ENCODE measurements around the gene CA10. TPM values are rescaled to one million over a fixed set of nuclear protein-coding genes. Genes with fewer than 3 reads are reported as not detected.

Gene CA10
- total RNA-seq, 6 experiments from 2014 or later: not detected

DNA sequence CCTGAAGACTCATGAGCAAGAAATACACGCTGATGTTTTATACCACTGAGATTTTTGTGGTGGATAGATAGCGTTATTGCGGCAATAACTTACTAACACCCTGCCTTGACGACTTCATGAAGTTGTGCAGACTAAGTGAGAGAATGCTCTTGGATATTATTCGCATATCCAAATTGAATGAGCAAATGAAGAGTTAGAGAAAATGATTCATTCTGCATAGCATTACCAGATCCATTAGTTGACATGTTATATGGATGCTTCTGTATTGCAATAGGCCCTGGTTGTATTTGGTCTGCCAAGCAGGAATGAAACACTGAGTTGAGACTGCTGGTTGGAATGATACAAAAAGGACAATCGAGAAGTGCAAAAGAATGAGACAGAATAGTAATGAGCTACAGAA lies 247.3 kb downstream of the CA10 start:
- no peaks in the 10 kb centered on the region for H3K36me3 ChIP-seq
- no peaks in the 10 kb centered on the region for H3K27me3 ChIP-seq
- intact Hi-C loops (cut with DNase I): no loop called here
- H3K4me3 ChIP-seq: no peak overlapping the region
- H3K27ac ChIP-seq: no peak overlapping the region
- no peaks in the 10 kb centered on the region for H3K9me3 ChIP-seq
- DNase-seq: no peak
- TF ChIP-seq CTCF (IDR thresholded peaks at IDR 0.05): no peak
- TF ChIP-seq POLR2A (IDR thresholded peaks at IDR 0.05): no peak
- no peaks in the 10 kb centered on the region for H3K4me1 ChIP-seq
- 68% methylated on average over 6 of the region's 6 CpGs for WGBS (ENCODE audit: insufficient coverage, low coverage, low lambda C conversion rate, missing lambda C conversion rate)
- ATAC-seq: no peak

DNA sequence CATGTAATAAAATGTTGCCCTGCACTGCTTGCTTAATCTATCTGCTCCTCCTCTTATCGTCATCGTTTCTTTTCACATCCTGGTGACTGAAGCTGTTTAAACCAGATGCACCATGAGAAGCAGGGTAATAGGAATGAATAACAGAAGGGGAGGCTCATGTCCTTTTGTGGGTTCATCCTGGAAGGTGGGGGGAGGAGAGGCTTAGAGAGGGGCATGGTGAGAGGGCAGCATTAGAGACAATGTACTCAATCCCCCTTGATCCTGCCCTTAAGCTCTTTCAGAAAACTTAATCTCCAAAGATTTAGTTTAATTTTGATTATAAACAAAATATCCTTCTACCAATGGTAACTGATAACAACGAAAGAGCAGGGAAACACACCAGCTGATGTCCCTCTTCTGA lies 248.5 kb downstream of the CA10 start:
- Histone ChIP-seq H3K27ac (no peak overlapping the region), H3K9me3 (no peaks in the 10 kb centered on the region), H3K4me3 (no peak overlapping the region), H3K36me3 (no peaks in the 10 kb centered on the region), H3K4me1 (no peaks in the 10 kb centered on the region), H3K27me3 (no peaks in the 10 kb centered on the region)
- ATAC-seq (no peak), DNase-seq (no peak)
- WGBS (ENCODE audit: insufficient coverage, low coverage, low lambda C conversion rate, missing lambda C conversion rate): 26% methylated on average over 3 of the region's 3 CpGs
- intact Hi-C loops (cut with DNase I): no loop called here
- no peak for TF ChIP-seq POLR2A (IDR thresholded peaks at IDR 0.05)
- no peak for TF ChIP-seq CTCF (IDR thresholded peaks at IDR 0.05)

DNA sequence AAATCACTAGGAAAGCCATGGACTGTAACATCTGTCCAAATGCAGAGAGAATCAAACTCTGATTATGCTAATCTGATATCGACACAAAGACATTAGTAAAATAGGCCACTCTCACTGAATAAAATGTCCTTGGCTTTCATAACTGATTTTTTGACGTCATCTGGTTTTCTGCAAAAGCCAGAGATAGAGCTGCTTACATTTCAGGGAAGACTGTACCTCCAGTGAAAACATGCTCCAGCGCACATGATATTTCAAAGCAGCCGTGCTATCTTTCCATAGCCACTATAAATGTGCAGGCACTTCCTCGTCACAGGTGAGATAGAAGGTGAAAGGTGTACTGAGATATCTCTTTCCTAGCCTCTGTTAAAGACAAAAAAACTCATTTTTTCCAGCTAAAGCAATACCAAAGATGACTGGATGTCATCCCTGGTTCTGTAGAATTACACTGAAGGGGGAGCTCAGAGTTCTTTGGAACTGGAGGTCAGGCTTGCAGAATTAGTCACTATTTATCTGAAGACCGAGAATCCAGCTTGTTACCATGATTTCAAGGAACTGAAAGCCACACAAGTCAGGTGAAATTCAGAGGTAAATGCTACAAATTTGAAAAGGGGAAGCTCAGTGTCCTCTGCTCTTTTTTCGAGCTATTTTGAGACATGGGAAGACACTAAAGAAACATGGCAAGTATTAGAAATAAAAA lies 249.5 kb downstream of the CA10 start:
- Histone ChIP-seq H3K4me3 (no peak overlapping the region), H3K4me1 (no peaks in the 10 kb centered on the region), H3K27ac (no peak overlapping the region), H3K9me3 (no peaks in the 10 kb centered on the region), H3K27me3 (no peaks in the 10 kb centered on the region), H3K36me3 (no peaks in the 10 kb centered on the region)
- intact Hi-C loops (cut with DNase I): no loop called here
- no peak for TF ChIP-seq CTCF (IDR thresholded peaks at IDR 0.05)
- no peak for TF ChIP-seq POLR2A (IDR thresholded peaks at IDR 0.05)
- 40% methylated on average over 6 of the region's 7 CpGs for WGBS (ENCODE audit: insufficient coverage, low coverage, low lambda C conversion rate, missing lambda C conversion rate)
- DNase-seq (no peak), ATAC-seq (no peak)

DNA sequence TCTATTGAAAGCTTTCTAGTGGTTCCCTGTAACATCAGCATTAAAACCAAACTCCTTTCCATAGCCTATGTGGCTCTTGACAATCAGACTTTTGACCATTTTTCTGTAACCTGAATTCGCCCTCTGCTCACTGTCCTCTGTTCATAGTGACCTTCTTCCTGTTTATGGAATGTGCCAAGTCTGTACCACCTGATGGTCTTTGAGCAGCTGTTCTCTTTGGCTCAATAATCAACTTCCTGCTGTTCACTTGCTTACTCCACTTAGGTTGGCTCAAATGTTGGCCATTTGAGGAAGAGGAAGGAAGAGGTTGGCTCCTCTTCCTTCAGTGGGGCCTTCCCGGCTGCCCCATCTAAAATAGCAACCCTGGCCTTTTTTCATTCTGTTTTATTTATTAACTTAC lies 251.5 kb downstream of the CA10 start:
- no peak overlapping the region for H3K27ac ChIP-seq
- TF ChIP-seq POLR2A (IDR thresholded peaks at IDR 0.05) (no peak), CTCF (IDR thresholded peaks at IDR 0.05) (no peak)
- no peak for ATAC-seq

More for the DNA sequence above, 251.5 kb downstream of the CA10 start:
- Histone ChIP-seq H3K36me3 (no peaks in the 10 kb centered on the region), H3K9me3 (no peaks in the 10 kb centered on the region), H3K4me1 (no peaks in the 10 kb centered on the region), H3K4me3 (no peak overlapping the region), H3K27me3 (no peaks in the 10 kb centered on the region)
- DNase-seq: no peak
- intact Hi-C loops (cut with DNase I): no loop called here
- 47% methylated on average over 2 of the region's 2 CpGs for WGBS (ENCODE audit: insufficient coverage, low coverage, low lambda C conversion rate, missing lambda C conversion rate)

Measured in right lobe of liver (tissue), 6 donors.